Tongue (tissue), 2 donors: ENCODE data around the gene HKDC1. TPM values are rescaled to one million over a fixed set of nuclear protein-coding genes. Genes with fewer than 3 reads are reported as not detected.
"Not testable (repeated sequence)": the region's sequence is repeated elsewhere in the genome, so short reads cannot be mapped to it uniquely, and the experiment has no call there.

Experiments used
- DNase-seq: peaks from one replicate; pipeline ENCODE4 v3.0.0-alpha.2; 2015
- total RNA-seq: library from RNA; depleted of rRNA; stranded (reverse); fragments of >200 nt; gene quantifications from one replicate; pipeline ENCODE4 v1.2.3, GENCODE V29; 2014

HKDC1 gene
- total RNA-seq, 1 donor from 2014 or later = 0.51 TPM

GRCh38 chr10:69281507-69282413, 61.6 kb downstream of the HKDC1 start:
- DNase-seq = no peak

- not testable (repeated sequence) for DNase-seq
These were observed 64.3 kb downstream of the HKDC1 start for GRCh38 chr10:69284402-69284801.

GRCh38 chr10:69285699-69286098, 65.6 kb downstream of the HKDC1 start:
- no peak for DNase-seq

GRCh38 chr10:69287181-69287580, 67.0 kb downstream of the HKDC1 start:
- no peak for DNase-seq

- DNase-seq = no peak
These were observed 70.9 kb downstream of the HKDC1 start for GRCh38 chr10:69290993-69291392.

GRCh38 chr10:69292459-69292858, 72.3 kb downstream of the HKDC1 start:
- no peak for DNase-seq

GRCh38 chr10:69295027-69295636, 75.0 kb downstream of the HKDC1 start:
- DNase-seq = no peak

- no peak for DNase-seq
These were observed 83.5 kb downstream of the HKDC1 start for GRCh38 chr10:69303632-69304051.

GRCh38 chr10:69306421-69306820, 86.3 kb downstream of the HKDC1 start:
- no peak for DNase-seq

- no peak for DNase-seq
These were observed 87.3 kb downstream of the HKDC1 start for GRCh38 chr10:69307434-69307833.

GRCh38 chr10:69308304-69308703, 88.2 kb downstream of the HKDC1 start:
- DNase-seq = not testable (repeated sequence)

- no peak for DNase-seq
These were observed 91.2 kb downstream of the HKDC1 start for GRCh38 chr10:69311309-69311708.

GRCh38 chr10:69312528-69312927, 92.4 kb downstream of the HKDC1 start:
- DNase-seq = no peak

GRCh38 chr10:69315100-69315542, 95.0 kb downstream of the HKDC1 start:
- no peak for DNase-seq

- DNase-seq = no peak
These were observed 95.6 kb downstream of the HKDC1 start for GRCh38 chr10:69315610-69316312.

GRCh38 chr10:69316313-69317059, 96.4 kb downstream of the HKDC1 start:
- DNase-seq = no peak

Other genes starting within 250 kb of the HKDC1 start
- 33.0 TPM for gene KIFBP, start 231.5 kb upstream of the HKDC1 start, total RNA-seq
- gene SRGN, start 132.2 kb upstream of the HKDC1 start, total RNA-seq = 49.6 TPM
- 51.5 TPM for gene VPS26A, start 96.2 kb upstream of the HKDC1 start, total RNA-seq
- gene SUPV3L1, start 40.1 kb upstream of the HKDC1 start, total RNA-seq = 20.7 TPM
- 82.1 TPM for gene HK1, start 58.2 kb downstream of the HKDC1 start, total RNA-seq
- not detected for gene TACR2, start 196.6 kb downstream of the HKDC1 start, total RNA-seq
- gene TSPAN15, start 231.1 kb downstream of the HKDC1 start, total RNA-seq = 64.6 TPM